ENCODE measurements around the gene SRSF7. TPM values are rescaled to one million over a fixed set of nuclear protein-coding genes. Genes with fewer than 3 reads are reported as not detected.

Gene SRSF7
- total and polyA plus RNA-seq, 10 donors: 94.9 to 214 (median 151) TPM

- peaks cover 6 to 19% (median 12%) of the 10 kb centered on the region in 6 donors for H3K4me1 ChIP-seq
- H3K9me3 ChIP-seq: no peaks in the 10 kb centered on the region
- H3K27ac ChIP-seq: peak overlapping the region in 6 of 8 donors; percentile 52 to 86 (median 78)
- H3K36me3 ChIP-seq: peaks cover 0 to 36% (median 10%) of the 10 kb centered on the region in 6 donors
- no peak for DNase-seq
- 15 to 23% (median 17%) methylated on average over 8 of the region's 8 CpGs for WGBS, 5 donors
- peaks cover 0 to 33% (median 0%) of the 10 kb centered on the region in 7 donors for H3K27me3 ChIP-seq (replicated peaks in 1 of 7)
- H3K4me3 ChIP-seq: peak overlapping the region; percentile 55 to 92 (median 64)
- intact Hi-C loops (cut with DNase I; ENCODE audit: low total_unique reads): no loop called here
- TF ChIP-seq CTCF (IDR thresholded peaks at IDR 0.05 in 8 of 11, conservative IDR thresholded peaks at IDR 0.05 in 3 of 11) (no peak), POLR2A (IDR thresholded peaks at IDR 0.05) (no peak), POLR2AphosphoS5 (IDR thresholded peaks at IDR 0.05) (no peak)
Measured at GRCh38 chr2:38778687-38779082, 27.5 kb upstream of the SRSF7 start.

- Histone ChIP-seq H3K9me3 (no peaks in the 10 kb centered on the region), H3K4me3 (no peak overlapping the region), H3K27ac (no peak overlapping the region), H3K27me3 (replicated peaks in 1 of 7) (peaks cover 0 to 33% (median 0%) of the 10 kb centered on the region in 7 donors), H3K4me1 (peaks cover 6 to 31% (median 18%) of the 10 kb centered on the region in 6 donors), H3K36me3 (peaks cover 0 to 19% (median 3%) of the 10 kb centered on the region in 6 donors)
- intact Hi-C loops (cut with DNase I; ENCODE audit: low total_unique reads): no loop called here
- TF ChIP-seq POLR2AphosphoS5 (IDR thresholded peaks at IDR 0.05) (no peak), POLR2A (IDR thresholded peaks at IDR 0.05) (no peak), CTCF (IDR thresholded peaks at IDR 0.05 in 8 of 11, conservative IDR thresholded peaks at IDR 0.05 in 3 of 11) (no peak)
- DNase-seq: no peak
- 88 to 94% (median 91%) methylated on average over 13 of the region's 13 CpGs for WGBS, 5 donors
Measured at GRCh38 chr2:38776531-38776930, 25.4 kb upstream of the SRSF7 start.

GRCh38 chr2:38775921-38776225 is 24.7 kb upstream of the SRSF7 start:
- Histone ChIP-seq H3K9me3 (no peaks in the 10 kb centered on the region), H3K4me3 (no peak overlapping the region), H3K27ac (no peak overlapping the region), H3K27me3 (replicated peaks in 1 of 7) (peaks cover 0 to 33% (median 0%) of the 10 kb centered on the region in 7 donors), H3K36me3 (peaks cover 0 to 13% (median 0%) of the 10 kb centered on the region in 6 donors), H3K4me1 (peaks cover 6 to 32% (median 19%) of the 10 kb centered on the region in 6 donors)
- TF ChIP-seq POLR2A (IDR thresholded peaks at IDR 0.05) (no peak), CTCF (IDR thresholded peaks at IDR 0.05 in 8 of 11, conservative IDR thresholded peaks at IDR 0.05 in 3 of 11) (no peak), POLR2AphosphoS5 (IDR thresholded peaks at IDR 0.05) (no peak)
- intact Hi-C loops (cut with DNase I; ENCODE audit: low total_unique reads): no loop called here
- 81 to 88% (median 81%) methylated on average over 5 to 7 of the region's 7 CpGs for WGBS, 5 donors
- DNase-seq: no peak

GRCh38 chr2:38775097-38775920 is 24.1 kb upstream of the SRSF7 start:
- TF ChIP-seq CTCF (IDR thresholded peaks at IDR 0.05 in 8 of 11, conservative IDR thresholded peaks at IDR 0.05 in 3 of 11): no peak
- TF ChIP-seq POLR2A (IDR thresholded peaks at IDR 0.05): no peak
- TF ChIP-seq POLR2AphosphoS5 (IDR thresholded peaks at IDR 0.05): no peak
- DNase-seq: no peak
- Histone ChIP-seq H3K4me1 (peaks cover 6 to 32% (median 19%) of the 10 kb centered on the region in 6 donors), H3K27ac (no peak overlapping the region), H3K27me3 (replicated peaks in 1 of 7) (peaks cover 0 to 33% (median 0%) of the 10 kb centered on the region in 7 donors), H3K36me3 (peaks cover 0 to 7% (median 0%) of the 10 kb centered on the region in 6 donors), H3K4me3 (no peak overlapping the region), H3K9me3 (no peaks in the 10 kb centered on the region)
- 86 to 90% (median 87%) methylated on average over 17 of the region's 17 CpGs for whole genome bisulfite sequencing, 5 donors
- intact Hi-C loops (cut with DNase I; ENCODE audit: low total_unique reads): no loop called here

All from spleen (tissue), 11 donors.